Activated CD4-positive, alpha-beta T cell treated with anti-CD3 and anti-CD28 coated beads, Interleukin-2, amount 10 ng/mL, durations not matched to agents 7 days and 5 days (primary cell): Measurements from ENCODE around the gene AZU1. TPM values are rescaled to one million over a fixed set of nuclear protein-coding genes. Genes with fewer than 3 reads are reported as not detected.

Source experiments
- CTCF ChIA-PET: fragments of 350-600 bp; sonication (Branson Sonifier 250); formaldehyde crosslinking; loops from one replicate; lab custom pipeline; 2021; ENCODE audit warnings: antibody characterized with exemption; lab: Charles Lee
- POLR2A ChIA-PET: fragments of 350-600 bp; sonication (Branson Sonifier 250); formaldehyde crosslinking; loops from one replicate; lab custom pipeline; 2021; ENCODE audit warnings: antibody characterized with exemption; lab: Charles Lee
- DNase-seq: peaks from one replicate; pipeline ENCODE4 v3.0.0-alpha.2; 2020
- H3K27ac Mint-ChIP-seq: one replicate; pipeline ENCODE4 v1.8.0; 2021; ENCODE audit warnings: mild to moderate bottlenecking, moderate library complexity, mixed read lengths
- H3K27me3 Mint-ChIP-seq: one replicate; pipeline ENCODE4 v1.8.0; 2021; ENCODE audit warnings: mixed read lengths
- H3K36me3 Mint-ChIP-seq: one replicate; pipeline ENCODE4 v1.8.0; 2021; ENCODE audit warnings: low read depth, mixed read lengths
- H3K4me1 Mint-ChIP-seq: one replicate; pipeline ENCODE4 v1.8.0; 2021; ENCODE audit warnings: mixed read lengths
- H3K4me3 Mint-ChIP-seq: one replicate; pipeline ENCODE4 v1.8.0; 2021; ENCODE audit warnings: mild to moderate bottlenecking, moderate library complexity, mixed read lengths
- H3K9me3 Mint-ChIP-seq: one replicate; pipeline ENCODE4 v1.8.0; 2021; ENCODE audit warnings: mixed read lengths
- total RNA-seq, 2 experiments: library from RNA; stranded (reverse); gene quantifications; one replicate each; pipeline ENCODE4 v1.2.3, GENCODE V29; 2021

Gene AZU1, protein sequence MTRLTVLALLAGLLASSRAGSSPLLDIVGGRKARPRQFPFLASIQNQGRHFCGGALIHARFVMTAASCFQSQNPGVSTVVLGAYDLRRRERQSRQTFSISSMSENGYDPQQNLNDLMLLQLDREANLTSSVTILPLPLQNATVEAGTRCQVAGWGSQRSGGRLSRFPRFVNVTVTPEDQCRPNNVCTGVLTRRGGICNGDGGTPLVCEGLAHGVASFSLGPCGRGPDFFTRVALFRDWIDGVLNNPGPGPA
- total RNA-seq = not detected

DNA sequence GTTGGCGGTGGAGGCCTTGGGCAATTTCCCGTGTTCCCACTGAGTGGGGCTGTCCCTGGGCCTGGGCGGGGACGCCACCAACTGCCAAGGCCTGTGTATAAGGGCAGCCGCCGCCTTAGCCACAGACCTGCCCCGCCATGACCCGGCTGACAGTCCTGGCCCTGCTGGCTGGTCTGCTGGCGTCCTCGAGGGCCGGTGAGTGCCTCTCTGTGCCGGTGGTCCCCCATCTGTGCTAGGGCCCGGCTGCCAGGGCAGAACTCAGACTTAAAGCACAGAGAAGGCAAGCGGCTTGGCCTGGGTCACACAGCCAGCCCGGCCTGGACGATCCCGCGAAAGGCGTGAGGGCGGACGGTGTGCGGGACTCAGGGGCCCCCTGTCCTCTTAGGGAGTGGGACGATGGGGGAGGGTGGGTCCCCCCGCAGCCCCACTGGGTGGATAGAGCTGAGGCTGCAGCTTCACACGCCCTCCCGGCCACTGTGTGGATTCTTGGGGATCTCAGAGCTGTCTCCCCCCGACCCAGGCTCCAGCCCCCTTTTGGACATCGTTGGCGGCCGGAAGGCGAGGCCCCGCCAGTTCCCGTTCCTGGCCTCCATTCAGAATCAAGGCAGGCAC is at the start of gene AZU1:
Gene AZU1 (plus strand): TSS at position 128 of the 612 bp plus-strand sequence. CDS start 10 bp downstream, at position 138.
- no peaks in the 10 kb centered on the region for H3K9me3 Mint-ChIP-seq
- DNase-seq = no peak
- H3K4me3 Mint-ChIP-seq = no peak within 1 kb of the TSS
- CTCF ChIA-PET = interaction anchor here (1.2 kb wide), 1 partner anchor 75 kb away, joined by 3 read pairs; no protein-coding TSS in a partner anchor
- no peaks in the 10 kb centered on the region for H3K36me3 Mint-ChIP-seq
- H3K27me3 Mint-ChIP-seq = peaks cover 11% of the 10 kb centered on the region
- no peak within 1 kb of the TSS for H3K27ac Mint-ChIP-seq
- no peaks in the 10 kb centered on the region for H3K4me1 Mint-ChIP-seq
- POLR2A ChIA-PET = no interaction called here

DNA sequence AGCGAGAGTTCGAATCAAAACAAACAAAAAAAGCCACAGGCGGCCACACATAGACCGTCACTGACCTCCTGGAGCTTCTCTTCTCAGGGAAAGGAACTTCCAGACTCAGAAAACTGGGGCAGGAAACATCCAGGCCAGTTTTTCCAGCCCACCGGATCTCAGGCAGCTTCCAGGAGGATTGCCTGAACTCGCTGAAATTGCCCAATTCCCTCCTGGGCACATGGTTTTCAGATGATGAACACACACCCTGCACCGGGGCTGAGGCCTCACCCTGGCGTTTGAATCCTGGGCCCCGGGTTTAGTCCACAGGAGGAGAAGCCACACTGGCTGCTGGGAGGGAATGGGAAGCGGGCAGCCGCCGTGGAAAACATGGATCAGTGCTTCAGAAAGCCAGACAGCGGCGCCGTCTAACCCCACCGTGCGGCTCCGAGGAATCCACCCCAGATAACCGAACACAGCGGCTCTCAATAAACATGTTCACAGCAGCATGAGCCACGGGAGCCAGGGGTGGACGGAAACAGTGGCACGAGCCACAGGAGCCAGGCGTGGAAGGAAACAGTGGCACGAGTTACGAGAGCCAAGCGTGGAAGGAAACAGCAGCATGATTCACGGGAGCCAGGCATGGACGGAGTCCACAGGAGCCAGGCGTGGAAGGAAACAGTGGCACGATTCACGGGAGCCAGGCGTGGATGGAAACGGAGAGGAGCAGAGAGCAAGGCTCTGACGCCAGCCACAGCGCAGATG is 48.6 kb upstream of the AZU1 start:
- ChIA-PET POLR2A (no interaction called here), CTCF (no interaction called here)
- Mint-ChIP-seq H3K4me3 (no peak overlapping the region), H3K9me3 (no peaks in the 10 kb centered on the region), H3K27ac (no peak overlapping the region), H3K36me3 (no peaks in the 10 kb centered on the region), H3K4me1 (no peaks in the 10 kb centered on the region), H3K27me3 (no peaks in the 10 kb centered on the region)
- no peak for DNase-seq

DNA sequence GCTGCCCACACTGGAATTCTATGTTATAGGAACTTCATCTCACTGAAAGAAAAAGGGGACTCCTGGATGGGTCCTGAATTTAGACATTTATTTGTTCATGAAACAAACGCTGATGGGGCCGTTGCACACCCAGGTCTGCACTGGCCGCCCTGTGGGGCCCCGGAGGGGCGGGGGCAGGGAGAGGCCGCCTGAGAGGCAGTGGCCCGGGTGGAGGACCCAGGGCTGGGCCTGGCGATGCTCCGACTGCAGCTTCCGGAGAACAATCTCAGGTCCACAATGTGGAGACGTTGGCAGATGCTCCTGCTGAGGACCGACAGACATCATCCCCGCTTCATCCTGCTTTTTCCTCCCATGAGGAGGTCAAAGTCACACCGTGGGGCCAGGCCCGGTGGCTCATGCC is 46.7 kb upstream of the AZU1 start:
- no peak overlapping the region for H3K4me3 Mint-ChIP-seq
- no peak for DNase-seq
- ChIA-PET POLR2A (no interaction called here), CTCF (no interaction called here)
- no peak overlapping the region for H3K27ac Mint-ChIP-seq
- H3K36me3 Mint-ChIP-seq = no peaks in the 10 kb centered on the region
- H3K4me1 Mint-ChIP-seq = no peaks in the 10 kb centered on the region
- no peaks in the 10 kb centered on the region for H3K27me3 Mint-ChIP-seq
- no peaks in the 10 kb centered on the region for H3K9me3 Mint-ChIP-seq

DNA sequence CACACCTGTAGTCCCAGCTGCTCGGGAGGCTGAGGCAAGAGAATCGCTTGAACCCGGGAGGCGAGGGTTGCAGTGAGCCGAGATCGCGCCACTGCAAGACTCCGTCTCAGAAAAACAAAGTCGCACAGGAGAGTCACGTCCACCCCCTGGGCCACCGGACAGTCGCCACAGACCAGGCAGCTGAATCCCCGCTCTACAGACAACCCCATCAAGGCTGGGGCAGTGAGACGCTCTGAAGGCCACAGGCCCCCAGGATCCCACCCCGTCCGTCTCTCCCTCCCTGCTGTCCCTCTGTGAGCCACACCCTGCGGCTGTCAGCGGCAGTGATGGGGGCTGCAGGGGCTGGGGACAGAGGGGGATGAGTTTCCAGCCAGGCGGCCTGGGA is 45.8 kb upstream of the AZU1 start:
- ChIA-PET POLR2A (no interaction called here), CTCF (no interaction called here)
- Mint-ChIP-seq H3K4me3 (no peak overlapping the region), H3K9me3 (no peaks in the 10 kb centered on the region), H3K27ac (no peak overlapping the region), H3K4me1 (no peaks in the 10 kb centered on the region), H3K27me3 (no peaks in the 10 kb centered on the region), H3K36me3 (no peaks in the 10 kb centered on the region)
- no peak for DNase-seq

DNA sequence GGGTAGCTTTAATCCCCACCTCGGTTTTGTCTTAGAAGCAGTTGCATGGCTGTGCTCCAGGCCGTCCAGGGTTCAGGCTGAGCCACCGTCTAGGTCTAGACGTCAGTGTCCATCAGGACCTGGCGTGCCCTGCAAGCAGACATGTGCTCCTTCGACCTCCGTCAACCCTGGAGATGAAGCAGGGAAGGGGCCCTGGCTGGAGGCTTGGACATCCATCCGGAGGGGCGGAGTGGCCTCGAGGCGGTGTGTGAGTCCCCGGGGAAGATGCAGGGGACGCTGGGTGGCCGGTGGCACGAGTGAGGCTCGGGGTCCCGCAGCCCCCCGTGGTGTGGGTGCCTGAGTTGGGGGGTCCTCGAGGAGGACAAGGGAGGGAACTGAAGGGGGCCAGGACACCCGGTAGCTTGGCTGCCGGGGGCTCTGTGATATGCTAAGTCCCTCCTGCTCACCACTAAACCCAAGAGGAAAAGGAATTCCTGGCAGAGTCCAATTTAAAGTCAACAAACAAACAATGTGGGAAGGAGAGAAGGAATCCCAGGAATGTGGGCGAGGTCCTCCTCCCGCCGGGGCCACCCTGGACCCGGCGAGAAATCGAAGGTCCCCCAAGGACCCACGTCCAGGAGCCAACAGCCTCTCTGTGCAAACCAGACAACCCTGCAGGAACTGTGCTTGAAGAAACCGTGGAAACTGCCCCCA is 45.3 kb upstream of the AZU1 start:
- H3K36me3 Mint-ChIP-seq = no peaks in the 10 kb centered on the region
- H3K9me3 Mint-ChIP-seq = no peaks in the 10 kb centered on the region
- no peaks in the 10 kb centered on the region for H3K27me3 Mint-ChIP-seq
- no peaks in the 10 kb centered on the region for H3K4me1 Mint-ChIP-seq
- CTCF ChIA-PET = no interaction called here
- POLR2A ChIA-PET = no interaction called here
- H3K27ac Mint-ChIP-seq = no peak overlapping the region
- DNase-seq = no peak
- H3K4me3 Mint-ChIP-seq = no peak overlapping the region

DNA sequence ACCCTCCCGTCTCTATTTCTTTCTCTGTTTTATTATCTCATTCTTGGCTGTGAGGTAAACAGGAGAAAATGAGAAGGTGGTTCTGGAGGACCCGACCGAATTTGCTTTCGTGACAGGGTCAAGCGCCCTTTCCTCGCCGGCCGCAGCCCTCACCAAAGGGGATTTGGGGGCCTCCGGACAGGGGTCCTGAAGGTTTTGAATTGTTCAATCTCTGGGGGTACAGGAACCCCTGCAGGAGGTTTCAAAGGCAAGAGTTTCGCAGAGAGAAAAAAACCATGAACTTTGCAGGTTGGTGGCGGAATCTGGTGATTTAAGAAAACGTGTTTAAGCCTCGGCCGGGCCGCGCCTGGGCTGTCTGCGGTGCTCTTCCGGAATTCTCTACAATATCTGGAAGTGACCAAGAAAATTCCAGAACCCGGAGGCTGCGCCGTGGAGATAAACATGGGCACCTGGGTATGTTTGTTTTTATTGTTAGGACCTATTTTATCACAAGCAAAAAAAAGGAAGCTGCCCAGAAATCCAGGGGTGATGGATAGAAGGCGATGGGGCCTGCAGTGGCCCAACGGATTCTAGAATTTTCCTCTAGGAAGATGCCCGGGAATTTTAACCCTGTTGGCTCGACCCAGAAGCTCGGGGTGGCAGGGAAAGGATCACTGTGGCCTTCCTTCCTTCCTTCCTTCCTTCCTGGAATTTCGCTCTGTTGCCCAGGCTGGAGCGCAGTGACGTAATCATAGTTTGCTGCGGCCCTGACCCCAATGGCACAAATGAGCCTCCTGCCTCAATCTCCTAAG is 44.6 kb upstream of the AZU1 start:
- Mint-ChIP-seq H3K27me3 (no peaks in the 10 kb centered on the region), H3K4me1 (no peaks in the 10 kb centered on the region), H3K4me3 (no peak overlapping the region), H3K36me3 (no peaks in the 10 kb centered on the region), H3K9me3 (no peaks in the 10 kb centered on the region), H3K27ac (no peak overlapping the region)
- DNase-seq = no peak
- CTCF ChIA-PET = interaction anchor here (0.6 kb wide), 1 partner anchor 19 kb away, joined by 4 read pairs; no protein-coding TSS in a partner anchor
- POLR2A ChIA-PET = no interaction called here

DNA sequence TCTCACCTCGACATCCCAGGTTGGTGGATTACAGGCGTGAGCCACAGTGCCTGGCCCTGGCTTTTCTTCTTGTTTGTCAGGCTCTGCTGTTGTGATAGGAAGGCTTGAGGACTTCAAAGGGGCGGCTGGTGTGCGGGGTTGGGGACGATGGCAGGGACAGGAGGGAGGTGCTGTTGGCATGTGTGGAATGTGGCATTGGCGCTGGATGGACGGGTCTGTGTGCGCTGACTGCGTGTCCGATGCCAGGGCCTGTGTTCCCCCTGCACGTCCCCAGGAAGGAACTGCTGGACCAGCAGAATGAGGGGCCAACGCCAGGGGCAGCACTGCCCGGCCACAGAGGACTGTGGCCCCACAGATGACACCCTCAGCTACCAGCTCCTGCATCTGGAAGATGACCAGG is 43.1 kb upstream of the AZU1 start:
- no peaks in the 10 kb centered on the region for H3K9me3 Mint-ChIP-seq
- POLR2A ChIA-PET = no interaction called here
- no peaks in the 10 kb centered on the region for H3K36me3 Mint-ChIP-seq
- H3K27me3 Mint-ChIP-seq = peaks cover under 1% of the 10 kb centered on the region
- no peak for DNase-seq
- no peak overlapping the region for H3K4me3 Mint-ChIP-seq
- CTCF ChIA-PET = no interaction called here
- no peak overlapping the region for H3K27ac Mint-ChIP-seq
- H3K4me1 Mint-ChIP-seq = peaks cover 7% of the 10 kb centered on the region

DNA sequence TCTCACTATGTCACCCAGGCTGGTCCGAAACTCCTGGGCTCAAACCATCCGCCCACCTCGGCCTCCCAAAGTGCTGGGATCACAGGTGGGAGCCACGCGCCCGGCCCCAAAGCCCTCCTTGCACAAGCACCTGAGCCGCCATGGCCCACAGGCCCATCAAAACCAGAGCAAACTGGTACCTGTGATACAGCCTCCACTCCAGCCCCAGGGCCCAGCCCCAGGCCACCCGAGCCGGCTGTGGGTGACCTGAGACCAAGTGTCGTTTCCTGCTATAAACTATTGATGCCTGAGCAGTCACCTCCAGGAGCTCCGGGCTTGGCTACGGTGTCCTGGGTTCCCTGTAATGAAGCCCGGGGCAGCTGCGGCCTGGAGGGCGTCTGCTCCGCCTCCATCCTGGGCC is 40.1 kb upstream of the AZU1 start:
- Mint-ChIP-seq H3K27ac (no peak overlapping the region), H3K36me3 (no peaks in the 10 kb centered on the region), H3K27me3 (peaks cover 4% of the 10 kb centered on the region), H3K4me3 (no peak overlapping the region), H3K9me3 (no peaks in the 10 kb centered on the region), H3K4me1 (peaks cover 9% of the 10 kb centered on the region)
- DNase-seq = no peak
- ChIA-PET CTCF (interaction anchor here (0.6 kb wide), 1 partner anchor 267 kb away, joined by 3 read pairs; no protein-coding TSS in a partner anchor), POLR2A (no interaction called here)

DNA sequence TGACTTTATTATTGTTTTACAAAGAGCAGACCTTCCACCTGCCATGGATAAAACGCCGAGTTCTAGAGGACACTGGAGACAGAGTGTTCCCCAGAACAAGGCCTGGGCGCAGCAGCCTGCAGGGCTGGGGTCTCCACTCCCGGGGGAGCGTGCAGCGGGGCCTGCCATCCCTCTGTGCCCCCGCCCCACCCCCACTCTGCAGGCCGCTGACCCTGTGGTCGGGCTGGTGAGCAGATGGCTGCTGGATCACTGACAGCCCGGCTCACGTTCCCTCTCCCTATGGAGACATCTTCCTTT is 39.0 kb upstream of the AZU1 start:
- peaks cover 4% of the 10 kb centered on the region for H3K27me3 Mint-ChIP-seq
- CTCF ChIA-PET = interaction anchor here (0.6 kb wide), 1 partner anchor 1260 kb away, joined by 4 read pairs; no protein-coding TSS in a partner anchor
- H3K36me3 Mint-ChIP-seq = no peaks in the 10 kb centered on the region
- no peaks in the 10 kb centered on the region for H3K9me3 Mint-ChIP-seq
- no peak for DNase-seq
- H3K4me1 Mint-ChIP-seq = peaks cover 9% of the 10 kb centered on the region
- H3K27ac Mint-ChIP-seq = peak overlapping the region; percentile 77
- no peak overlapping the region for H3K4me3 Mint-ChIP-seq
- POLR2A ChIA-PET = no interaction called here

DNA sequence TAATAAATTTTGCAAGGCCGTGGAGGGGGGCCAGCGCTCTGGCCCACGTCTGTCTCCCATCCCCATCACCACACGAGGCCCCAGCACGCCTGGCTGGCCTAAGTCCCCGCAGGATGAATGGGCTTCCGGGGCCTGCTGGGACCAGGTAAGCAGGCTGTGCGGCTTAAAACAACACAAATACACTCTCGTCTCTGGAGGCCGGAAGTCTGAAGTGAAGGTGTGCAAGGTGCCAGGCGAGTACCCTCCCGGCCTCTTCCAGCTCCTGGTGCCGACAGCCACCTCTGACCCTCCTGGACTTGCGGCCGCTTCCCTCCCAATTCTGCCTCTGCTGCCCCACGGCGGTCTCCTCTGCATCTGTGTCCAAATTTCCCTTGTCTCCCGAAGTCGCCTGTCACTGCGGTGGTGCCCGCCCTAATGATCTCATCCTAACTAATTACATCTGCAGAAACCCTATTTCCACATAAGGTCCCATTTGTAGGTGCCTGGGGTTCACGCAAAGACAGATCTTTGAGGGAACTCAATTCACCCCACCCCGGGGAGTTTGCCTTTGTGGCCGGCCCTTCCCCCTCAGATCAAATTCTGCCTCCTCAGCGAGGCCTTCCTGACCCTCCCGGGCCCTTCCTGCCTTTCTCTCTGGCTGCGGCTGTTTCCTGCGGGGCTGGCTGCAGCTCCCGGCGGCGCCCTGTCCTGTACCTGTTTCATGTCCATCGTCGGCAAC is 38.5 kb upstream of the AZU1 start:
- POLR2A ChIA-PET = no interaction called here
- Mint-ChIP-seq H3K9me3 (no peaks in the 10 kb centered on the region), H3K27ac (peak overlapping the region; percentile 77), H3K36me3 (no peaks in the 10 kb centered on the region), H3K4me3 (no peak overlapping the region), H3K4me1 (peaks cover 9% of the 10 kb centered on the region), H3K27me3 (peaks cover 4% of the 10 kb centered on the region)
- CTCF ChIA-PET = interaction anchor here (0.6 to 0.9 kb wide), 2 partner anchors 21 to 1259 kb away, joined by 4 to 5 read pairs; no protein-coding TSS in a partner anchor
- no peak for DNase-seq

DNA sequence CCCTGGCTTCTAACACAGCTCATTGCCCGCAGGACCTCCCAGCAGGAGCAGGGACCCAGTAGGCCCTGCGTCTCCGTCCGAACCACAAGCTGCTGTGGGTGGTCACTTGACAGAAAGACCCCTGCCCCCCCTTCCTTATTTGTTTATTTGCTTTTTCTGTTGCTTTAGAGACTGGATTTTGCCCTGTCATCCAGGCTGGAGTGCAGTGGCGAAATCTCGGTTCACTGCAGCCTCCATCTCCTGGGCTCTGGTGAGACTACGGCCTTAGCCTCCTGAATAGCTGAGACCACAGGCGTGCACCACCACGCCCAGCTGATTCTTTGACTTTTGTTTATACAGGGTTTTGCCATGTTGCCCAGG is 38.0 kb upstream of the AZU1 start:
- H3K36me3 Mint-ChIP-seq = no peaks in the 10 kb centered on the region
- peaks cover 4% of the 10 kb centered on the region for H3K27me3 Mint-ChIP-seq
- H3K4me1 Mint-ChIP-seq = peaks cover 9% of the 10 kb centered on the region
- no peak overlapping the region for H3K27ac Mint-ChIP-seq
- no peaks in the 10 kb centered on the region for H3K9me3 Mint-ChIP-seq
- CTCF ChIA-PET = interaction anchor here (0.9 kb wide), 1 partner anchor 21 kb away, joined by 5 read pairs; no protein-coding TSS in a partner anchor
- H3K4me3 Mint-ChIP-seq = no peak overlapping the region
- no peak for DNase-seq
- POLR2A ChIA-PET = no interaction called here

DNA sequence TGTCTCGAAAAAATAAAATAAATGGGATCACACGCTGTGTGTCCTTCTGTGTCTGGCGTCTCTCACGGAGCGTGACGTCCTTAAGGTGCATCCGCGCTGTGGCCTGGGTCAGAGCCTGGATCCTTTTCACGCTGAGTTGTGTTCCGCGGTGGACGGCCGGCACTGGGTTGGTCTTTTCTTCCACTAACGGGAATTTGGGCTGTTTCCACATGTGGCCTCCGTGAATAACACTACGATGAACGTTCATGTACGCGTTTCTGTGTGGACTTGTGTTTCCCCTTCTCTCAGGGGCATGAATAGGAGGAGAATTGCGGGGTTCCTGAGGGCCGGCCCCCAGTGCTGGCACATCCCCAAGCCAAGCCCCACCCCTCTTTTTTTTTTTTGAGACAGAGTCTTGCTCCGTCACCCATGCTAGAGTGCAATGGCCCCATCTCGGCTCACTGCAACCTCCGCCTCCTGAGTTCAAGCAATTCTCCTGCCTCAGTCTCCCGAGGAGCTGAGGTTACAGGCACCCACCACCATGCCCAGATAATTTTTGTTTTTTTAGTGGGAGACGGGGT is 36.5 kb upstream of the AZU1 start:
- peaks cover 4% of the 10 kb centered on the region for H3K27me3 Mint-ChIP-seq
- H3K4me3 Mint-ChIP-seq = no peak overlapping the region
- H3K9me3 Mint-ChIP-seq = no peaks in the 10 kb centered on the region
- ChIA-PET CTCF (no interaction called here), POLR2A (no interaction called here)
- H3K27ac Mint-ChIP-seq = no peak overlapping the region
- peaks cover 9% of the 10 kb centered on the region for H3K4me1 Mint-ChIP-seq
- no peaks in the 10 kb centered on the region for H3K36me3 Mint-ChIP-seq
- no peak for DNase-seq
